ENCODE measurements around the gene KCNIP3.

KCNIP3 gene

DNA sequence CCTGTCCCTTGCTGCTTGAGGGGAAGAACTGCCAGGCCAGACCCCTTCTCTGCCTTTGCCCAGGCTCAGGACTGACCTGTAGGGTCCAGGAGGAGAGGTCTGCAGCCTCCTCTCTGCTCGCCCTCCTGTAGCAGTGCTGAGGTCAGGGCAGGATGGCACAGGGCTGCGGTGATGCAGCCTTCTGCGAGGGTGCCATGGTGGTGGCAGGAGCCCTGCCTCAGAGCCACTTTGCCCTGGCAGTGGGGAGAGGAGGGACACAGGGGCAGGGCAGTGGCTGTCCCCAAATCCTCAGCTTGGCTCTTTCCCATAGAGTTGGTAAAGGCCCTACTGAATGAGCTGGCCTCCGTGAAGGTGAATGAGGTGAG lies 22.0 kb upstream of the KCNIP3 start:
- no peak for DNase-seq

DNA sequence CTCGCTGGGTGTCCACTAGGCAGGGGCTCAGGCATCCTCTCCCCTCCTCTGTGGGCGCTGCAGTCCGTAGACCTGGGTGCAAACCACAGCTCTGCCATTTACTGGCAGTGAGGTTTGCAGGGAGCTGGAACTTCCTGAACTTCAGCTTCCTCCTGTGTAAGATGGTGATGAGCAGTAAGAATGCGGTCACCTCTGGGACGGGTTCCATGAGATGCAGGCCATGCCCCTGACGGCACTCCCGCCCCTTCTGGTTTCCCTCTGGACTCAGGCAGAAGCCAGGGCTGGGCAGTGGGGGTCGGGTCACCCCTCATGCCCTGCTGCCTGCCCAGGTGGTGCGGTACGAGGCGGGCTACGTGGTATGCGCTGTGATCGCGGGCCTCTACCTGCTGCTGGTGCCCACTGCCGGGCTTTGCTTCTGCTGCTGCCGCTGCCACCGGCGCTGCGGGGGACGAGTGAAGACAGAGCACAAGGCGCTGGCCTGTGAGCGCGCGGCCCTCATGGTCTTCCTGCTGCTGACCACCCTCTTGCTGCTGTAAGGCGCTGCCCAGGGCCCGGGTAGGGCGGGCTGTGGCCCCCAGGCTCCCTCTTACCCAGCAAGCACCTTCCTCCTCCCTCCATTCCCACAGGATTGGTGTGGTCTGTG lies 21.4 kb upstream of the KCNIP3 start:
- no peak for DNase-seq

DNA sequence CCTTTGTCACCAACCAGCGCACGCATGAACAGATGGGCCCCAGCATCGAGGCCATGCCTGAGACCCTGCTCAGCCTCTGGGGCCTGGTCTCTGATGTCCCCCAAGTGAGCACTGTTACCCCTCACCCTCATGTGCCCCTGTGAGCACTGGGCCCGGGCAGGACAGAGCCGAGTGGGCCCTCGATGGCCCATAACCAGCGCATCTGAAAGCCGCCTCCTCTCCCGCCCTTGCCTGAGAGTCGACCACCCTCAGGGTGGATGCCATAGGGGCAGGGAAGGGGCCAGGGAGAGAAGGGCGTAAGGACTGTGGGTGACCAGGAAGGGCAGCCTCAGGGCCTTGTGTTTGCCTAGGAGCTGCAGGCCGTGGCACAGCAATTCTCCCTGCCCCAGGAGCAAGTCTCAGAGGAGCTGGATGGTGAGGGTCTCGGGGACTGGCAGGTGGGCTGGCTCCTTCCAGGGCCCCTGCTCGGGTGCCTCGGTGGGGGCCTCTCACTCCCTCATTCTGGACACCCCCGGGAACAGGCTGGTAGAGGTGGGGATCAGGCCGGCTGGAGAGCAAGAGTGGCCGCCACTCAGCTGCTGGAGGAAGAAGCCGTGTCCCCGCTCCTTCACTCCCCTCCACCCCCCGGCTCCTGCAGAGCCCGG lies 20.8 kb upstream of the KCNIP3 start:
- no peak for DNase-seq

DNA sequence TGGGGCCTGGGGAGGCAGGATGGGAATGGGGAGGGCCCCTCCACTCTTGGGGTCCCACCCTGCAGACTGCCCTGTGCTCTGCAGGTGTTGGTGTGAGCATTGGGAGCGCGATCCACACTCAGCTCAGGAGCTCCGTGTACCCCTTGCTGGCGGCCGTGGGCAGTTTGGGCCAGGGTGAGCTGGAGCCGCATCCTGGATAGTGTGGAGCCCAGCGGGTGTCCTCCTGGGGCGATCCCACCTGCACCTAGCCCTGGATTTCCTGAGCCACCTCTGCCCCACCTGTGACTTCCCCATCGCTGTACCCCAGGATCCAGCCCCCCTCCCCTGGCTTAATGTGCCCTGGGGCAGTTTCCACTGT lies 20.3 kb upstream of the KCNIP3 start:
- no peak for DNase-seq

DNA sequence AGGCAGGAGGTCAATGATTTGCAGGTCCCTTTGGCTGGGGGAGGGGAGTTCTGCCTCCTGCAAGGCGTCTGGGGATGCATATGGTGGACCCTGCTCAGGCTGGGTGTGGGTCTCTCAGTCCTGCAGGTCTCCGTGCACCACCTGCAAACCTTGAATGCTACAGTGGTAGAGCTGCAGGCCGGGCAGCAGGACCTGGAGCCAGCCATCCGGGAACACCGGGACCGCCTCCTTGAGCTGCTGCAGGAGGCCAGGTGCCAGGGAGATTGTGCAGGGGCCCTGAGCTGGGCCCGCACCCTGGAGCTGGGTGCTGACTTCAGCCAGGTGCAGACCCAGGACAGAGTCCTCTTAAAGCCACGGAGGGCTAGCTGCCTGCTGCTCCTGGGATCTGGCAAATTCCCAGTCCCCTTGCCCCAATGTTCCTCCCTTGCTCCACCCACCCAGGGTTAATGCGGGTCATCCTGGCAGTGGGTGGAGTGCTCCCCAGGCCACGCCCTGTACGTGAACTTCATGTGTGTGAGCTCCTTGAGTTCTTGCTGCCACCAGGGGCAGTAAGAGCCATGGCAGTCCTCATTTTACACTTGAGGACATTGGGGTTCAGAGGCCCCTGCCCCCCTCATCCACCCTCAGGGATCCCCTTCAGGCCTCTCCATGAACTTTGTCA lies 19.8 kb upstream of the KCNIP3 start:
- DNase-seq, result no peak

DNA sequence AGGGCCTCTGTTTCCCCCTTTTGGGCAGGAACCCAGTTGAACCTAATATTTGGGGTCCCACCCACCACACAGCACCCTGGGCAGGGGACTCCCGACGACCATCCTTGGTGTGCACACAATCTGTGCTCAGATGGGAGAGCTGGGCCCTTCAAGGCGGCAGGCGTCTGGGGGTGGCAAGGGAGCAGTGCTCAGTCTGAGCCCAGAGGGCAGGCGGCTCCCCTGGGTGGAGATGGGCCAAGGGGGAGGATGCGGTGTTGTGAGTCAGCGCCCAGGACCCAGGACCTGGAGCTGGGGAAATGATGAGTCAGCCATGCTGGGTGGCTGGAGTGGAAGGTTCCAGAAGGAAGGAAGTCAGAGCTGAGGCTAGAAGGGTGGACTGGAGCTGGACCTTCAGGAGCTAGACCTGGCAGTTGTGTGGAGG lies 19.1 kb upstream of the KCNIP3 start:
- DNase-seq, result no peak

DNA sequence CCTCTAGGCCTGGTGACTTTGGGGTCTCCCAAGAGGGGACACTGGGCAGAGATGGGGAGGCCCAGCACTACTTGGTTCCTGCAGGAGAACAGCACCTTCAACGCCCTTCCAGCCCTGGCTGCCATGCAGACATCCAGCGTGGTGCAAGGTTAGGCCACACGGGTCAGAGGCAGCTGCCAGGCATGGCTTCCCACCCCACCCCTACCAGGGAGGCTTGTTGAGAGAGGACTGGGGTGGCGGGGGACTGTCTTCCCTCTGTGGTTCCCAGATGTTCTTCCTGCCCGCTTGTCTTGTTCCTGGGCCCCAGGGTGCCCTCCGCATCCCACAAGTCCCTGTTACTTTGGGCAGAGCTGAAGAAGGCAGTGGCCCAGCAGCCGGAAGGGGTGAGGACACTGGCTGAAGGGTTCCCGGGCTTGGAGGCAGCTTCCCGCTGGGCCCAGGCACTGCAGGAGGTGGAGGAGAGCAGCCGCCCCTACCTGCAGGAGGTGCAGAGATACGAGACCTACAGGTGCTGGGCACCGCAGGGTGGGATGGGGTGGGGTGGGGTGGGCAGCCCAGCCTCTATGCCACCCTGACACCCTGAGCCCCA lies 18.4 kb upstream of the KCNIP3 start:
- no peak for DNase-seq

DNA sequence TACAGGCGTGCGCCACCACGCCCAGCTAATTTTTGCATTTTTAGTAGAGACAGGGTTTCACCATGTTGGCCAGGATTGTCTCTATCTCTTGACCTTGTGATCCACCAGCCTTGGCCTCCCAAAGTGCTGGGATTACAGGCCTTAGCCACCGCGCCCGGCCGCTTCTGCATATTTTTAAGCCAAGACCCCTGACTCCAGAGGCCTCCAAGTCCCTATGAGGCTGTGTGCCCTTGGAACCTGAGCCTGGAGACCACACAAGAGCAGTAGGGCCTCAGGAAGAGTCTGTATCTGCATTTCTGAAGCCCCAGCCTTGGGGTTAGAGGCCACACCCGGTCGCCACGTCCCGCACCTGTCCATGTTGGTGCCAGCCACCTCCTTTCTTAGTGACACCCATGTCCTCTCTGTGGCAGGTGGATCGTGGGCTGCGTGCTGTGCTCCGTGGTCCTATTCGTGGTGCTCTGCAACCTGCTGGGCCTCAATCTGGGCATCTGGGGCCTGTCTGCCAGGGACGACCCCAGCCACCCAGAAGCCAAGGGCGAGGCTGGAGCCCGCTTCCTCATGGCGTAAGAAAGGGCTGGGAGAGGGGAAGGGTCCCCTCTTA lies 17.6 kb upstream of the KCNIP3 start:
- no peak for DNase-seq

DNA sequence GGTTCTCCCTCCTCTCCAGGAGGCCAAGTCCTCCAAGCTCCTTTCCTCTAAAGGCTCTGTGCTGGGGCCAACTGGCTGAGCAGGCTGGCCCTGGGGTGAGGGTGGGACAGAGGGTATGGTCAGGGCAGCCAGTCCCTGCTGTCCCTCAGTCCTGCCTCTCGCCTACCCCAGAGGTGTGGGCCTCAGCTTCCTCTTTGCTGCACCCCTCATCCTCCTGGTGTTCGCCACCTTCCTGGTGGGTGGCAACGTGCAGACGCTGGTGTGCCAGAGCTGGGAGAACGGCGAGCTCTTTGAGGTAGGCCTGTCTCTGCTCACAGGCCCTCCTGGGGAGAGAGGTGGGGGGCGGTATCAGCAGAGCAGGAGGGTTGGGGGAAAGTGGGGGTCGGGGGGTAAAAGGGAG lies 16.1 kb upstream of the KCNIP3 start:
- no peak for DNase-seq

DNA sequence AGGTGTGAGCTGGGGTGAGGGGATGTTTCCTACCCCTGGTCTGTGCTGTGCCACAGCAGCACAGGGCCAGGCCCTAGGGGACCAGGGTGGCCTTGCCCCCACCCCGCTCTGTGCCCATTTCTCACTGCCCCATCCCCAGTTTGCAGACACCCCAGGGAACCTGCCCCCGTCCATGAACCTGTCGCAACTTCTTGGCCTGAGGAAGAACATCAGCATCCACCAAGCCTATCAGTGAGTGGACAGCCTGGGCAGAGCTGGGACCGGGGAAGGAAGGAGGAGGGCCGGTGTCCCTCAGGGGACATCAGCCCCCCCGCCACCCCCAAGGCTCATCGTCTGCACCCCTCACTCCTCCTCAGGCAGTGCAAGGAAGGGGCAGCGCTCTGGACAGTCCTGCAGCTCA lies 15.4 kb upstream of the KCNIP3 start:
- no peak for DNase-seq

DNA sequence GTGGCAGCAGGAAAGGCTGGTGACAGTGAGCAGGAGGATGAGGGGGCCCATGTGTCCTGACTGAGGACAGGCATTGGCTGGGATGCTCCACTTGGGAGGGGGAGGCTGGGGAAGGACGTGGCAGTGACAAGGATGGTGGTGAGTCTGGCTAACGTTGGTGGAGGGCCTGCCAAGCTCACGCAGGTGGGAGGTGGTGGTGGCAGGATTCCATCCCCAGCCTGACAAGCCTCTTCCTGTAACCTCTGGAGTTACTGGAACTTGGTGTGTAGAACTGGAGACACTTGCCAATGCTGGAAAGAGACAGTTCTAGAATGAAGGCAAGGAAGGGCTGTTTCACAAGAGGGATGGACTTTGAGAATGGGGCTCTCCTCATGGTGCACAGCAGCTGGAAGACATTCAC lies 14.7 kb upstream of the KCNIP3 start:
- DNase-seq, result no peak

DNA sequence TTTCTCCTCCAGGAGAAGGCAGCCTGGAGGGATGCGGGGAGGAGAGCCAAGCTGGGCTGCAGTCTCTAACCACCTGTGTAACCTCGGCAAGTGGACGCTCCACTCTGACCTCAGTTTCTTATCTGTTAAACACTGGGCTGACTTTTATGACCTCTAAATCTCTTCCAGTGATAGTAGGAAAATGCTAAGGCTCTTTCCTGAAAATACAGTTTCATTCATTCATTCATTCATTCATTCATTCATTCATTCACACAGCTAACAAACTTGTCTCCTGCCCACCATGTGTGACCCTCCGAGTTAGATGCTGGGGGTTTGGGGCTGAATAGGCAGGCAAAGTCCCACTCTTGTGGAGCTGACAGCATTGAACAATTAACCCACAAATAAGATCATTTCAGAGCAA lies 13.6 kb upstream of the KCNIP3 start:
- no peak for DNase-seq

DNA sequence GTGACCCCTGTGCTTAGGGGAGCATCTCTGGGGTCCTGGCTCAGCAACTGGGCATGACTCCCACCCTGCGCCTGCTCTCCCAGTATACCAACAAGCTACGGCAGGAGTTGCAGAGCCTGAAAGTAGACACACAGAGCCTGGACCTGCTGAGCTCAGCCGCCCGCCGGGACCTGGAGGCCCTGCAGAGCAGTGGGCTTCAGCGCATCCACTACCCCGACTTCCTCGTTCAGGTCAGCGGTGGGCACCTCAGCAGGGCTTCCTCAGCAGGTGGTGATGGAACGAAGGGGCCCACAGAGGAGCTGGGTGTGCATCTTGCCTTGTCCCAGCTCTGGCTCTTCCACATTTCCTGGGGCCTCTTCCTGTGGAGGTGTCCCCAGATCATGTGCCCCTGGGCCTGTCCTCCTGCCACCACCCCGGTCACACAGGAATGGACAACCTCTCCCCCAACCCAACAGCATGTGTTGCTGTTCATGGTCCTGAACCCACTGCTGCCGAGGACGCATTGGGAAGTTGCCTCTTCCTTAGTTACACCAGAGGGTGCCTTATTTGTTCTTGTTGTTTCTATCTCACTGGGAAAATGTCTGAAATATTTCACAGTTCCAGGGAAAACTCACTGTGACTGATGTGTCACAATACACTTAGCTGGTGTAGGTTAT lies 12.1 kb upstream of the KCNIP3 start:
- DNase-seq, result no peak

DNA sequence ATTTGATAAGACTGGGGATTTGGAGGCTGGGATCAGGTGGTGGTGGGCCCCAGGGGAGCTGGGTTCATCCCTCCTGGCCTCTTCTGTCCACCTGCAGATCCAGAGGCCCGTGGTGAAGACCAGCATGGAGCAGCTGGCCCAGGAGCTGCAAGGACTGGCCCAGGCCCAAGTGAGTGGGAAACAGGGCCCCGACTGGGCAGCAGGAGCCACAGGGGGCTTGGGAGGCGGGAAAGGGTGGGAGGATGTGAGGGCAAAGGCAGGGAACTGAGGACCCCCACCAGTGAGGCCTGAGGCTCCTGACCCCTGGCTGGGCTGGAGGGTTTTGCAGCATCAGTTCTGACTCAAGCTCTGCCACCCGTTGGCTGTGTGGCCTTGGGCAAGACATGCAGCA lies 11.6 kb upstream of the KCNIP3 start:
- no peak for DNase-seq

DNA sequence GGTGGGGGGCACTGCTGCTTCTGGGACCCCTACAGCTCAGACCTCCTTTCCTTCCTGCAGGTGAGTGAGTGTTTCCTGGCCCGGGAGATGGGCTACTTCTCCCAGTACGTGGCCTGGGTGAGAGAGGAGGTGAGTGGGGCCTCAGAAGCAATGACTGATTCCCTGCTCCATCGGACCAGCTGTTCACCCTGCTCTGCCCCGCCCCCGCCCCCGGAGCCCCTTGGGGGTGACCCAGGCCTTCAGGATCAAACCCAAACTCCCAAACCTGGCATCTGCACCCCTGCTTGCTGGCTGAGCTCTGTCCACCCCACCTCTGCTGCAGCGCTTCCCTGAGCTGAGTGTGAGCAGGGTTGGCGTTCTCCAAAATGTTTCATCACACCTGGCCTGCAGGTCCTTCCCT lies 9.8 kb upstream of the KCNIP3 start:
- DNase-seq, result no peak

DNA sequence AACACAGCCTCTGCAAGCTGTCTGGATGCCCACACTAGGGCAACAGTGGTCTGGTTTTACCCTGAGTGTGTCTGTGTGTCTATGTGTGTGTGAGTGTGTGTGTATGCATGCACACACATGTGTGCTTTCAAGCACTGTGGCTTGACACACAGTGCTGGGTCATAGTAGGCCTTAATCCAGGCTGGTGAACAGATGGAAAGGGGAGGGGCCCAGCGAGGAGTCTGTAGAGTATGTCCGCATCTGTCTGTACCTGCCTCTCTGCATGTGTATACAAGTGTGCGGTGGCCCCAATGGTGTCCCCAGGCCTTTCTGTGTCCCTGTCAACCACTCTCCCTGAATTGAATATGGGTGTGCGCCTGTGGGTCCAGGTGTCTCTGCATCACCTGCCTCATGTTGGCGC lies 9.3 kb upstream of the KCNIP3 start:
- no peak for DNase-seq

DNA sequence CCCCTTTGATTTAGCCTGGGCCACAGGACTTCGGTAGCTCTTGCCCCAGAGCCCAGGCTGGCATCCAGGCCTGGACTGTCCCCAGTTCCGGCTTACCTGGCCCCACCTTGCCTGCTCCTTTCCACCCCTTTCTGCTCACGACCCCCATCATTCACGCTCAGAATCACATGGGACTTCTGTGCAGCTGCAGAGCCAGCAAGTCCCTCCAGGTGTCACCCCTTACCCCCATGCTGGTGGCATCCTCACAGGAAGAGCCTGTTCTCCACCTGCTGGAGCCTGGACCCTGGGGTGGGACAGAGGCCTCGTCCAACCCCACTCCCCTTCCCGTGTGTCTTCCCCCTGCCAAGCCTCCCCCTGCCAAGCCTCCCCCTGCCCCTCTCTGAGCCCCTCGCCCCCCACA lies 7.9 kb upstream of the KCNIP3 start:
- DNase-seq, result no peak

DNA sequence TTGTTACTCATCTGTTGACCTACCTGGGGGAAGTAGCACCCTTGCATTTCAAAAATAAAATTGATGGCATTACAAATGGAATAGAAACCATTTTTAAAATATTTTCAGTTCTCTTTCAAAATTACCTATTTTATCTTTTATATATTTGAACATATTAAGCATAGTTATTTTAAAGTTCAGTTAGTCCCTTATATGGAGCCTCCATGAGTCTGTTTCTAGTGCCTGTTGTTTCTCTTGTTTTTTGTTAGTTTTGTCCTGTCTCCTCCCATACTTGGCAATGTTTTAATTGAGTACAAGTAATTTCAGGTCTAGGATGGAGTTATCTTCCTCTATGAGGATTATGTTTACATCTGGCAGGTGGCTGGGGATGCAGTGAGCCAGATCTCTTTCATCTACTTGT lies 5.9 kb upstream of the KCNIP3 start:
- no peak for DNase-seq

DNA sequence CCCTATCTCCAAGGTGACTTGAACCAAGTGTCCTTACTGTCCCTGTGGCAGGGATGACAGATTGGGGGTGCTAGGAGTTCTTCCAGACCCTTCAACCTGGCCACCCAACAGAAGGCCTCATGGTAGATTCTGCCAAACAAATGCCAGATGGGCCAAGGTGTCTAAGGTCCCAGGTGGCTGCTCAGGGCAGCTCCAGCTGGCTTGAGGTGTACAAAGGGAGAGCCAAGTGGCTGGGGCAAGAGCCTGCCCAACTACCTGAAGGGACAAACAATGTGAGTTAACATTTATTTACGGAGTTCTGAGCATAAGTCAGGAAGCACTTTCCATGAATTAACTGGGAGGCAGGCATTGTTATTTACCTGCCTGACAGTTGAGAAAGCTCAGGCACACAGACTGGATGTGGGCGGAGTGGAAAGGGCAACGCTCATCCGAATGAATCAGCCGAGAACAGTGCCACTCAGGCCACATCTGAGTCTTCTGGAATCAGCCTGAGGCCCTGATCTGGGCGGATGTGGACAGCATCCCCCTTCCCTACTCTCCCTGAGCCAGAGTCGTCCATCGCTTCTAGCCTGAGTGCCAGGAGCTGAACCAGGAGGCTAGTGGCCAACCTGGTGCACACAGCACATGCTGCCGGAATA lies 4.4 kb upstream of the KCNIP3 start:
- DNase-seq, result no peak

DNA sequence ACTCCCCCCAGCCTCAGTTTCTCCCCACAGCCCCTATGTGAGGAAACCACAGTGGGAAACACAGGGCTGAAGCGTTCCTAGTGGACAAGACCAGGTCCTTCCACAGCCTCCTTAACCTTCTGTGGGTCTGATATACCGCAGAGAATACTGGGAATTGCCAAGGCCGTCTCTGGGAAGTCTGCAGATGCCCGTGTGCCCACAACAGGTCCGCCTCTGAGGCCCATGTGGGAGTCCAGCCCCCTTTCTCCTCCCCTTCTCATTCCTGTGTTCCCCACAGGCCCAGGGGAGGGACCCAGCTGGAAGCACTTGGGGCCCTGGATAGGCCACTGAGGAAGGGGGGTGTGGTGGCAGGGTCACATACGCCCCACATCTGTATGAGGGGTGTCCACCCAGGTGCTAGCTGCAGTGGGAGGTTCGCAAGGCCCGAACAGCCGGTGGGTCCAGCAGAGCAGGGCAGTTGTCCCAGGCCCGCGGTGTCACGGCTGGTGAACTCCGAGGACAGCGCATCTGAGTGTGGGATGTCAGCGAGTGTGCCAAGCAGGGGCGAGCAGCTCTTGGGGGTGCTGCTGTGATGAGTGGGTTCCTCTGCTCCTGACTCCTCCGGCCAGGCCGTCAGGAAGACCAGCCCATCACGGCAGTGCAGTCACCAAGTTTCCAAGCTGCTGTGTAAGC lies 2.4 kb upstream of the KCNIP3 start:
- no peak for DNase-seq

DNA sequence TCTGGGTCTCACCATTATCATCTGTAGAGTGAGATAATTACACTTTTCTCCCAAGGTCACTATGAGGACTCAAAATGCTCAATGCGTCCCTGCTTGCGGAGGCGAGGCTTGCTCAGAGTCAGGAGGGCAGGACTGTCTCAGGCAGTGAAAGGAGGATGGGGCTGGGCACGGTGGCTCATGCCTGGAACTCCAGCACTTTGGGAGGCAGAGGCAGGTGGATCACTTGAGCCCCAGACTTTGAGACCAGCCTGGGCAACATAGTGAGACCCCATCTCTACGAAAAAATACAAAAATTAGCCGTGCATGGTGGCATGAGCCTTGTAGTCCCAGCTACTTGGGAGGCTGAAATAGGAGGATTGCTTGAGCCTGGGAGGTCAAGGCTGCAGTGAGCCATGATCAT lies 1.8 kb upstream of the KCNIP3 start:
- DNase-seq, result no peak

DNA sequence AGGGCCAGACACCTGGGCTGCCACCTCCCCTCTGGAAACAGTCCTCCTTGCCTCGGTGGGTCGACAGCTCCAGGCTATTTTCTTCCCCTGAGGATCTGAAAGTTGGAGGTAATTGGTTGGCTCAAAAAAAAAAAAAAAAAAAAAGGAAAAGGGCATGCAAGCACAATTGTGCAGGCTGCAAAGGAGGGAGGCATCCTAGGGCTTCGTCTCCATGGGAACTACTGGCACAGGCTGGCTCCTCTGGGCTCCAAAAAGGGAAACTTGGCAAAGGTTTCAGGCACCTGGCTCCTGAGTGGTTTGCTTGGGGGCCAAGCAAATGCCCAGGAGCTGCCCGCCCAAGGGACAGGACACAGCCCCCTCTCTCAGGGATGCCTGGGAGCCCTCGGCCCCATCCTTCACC lies 1.1 kb upstream of the KCNIP3 start:
- DNase-seq, result no peak
